ENCODE results near the gene TEX11.
"Not testable (repeated sequence)": the region's sequence is repeated elsewhere in the genome, so short reads cannot be mapped to it uniquely, and the experiment has no call there.

The TEX11 gene

GRCh38 chrX:70908541-70908940 is at the start of gene TEX11:
TEX11 (minus strand) TSS chrX:70908711; CDS start chrX:70907789, 922 bp downstream.
- DNase-seq: no peak

GRCh38 chrX:70954871-70955270 is 46.4 kb upstream of the TEX11 start:
- no peak for DNase-seq

GRCh38 chrX:70924294-70924911 is 15.9 kb upstream of the TEX11 start:
- DNase-seq: no peak

- DNase-seq: no peak
Measured at GRCh38 chrX:70922774-70923473, 14.4 kb upstream of the TEX11 start.

- DNase-seq: no peak
Measured at GRCh38 chrX:70921709-70922352, 13.3 kb upstream of the TEX11 start.

- DNase-seq: no peak
Measured at GRCh38 chrX:70916754-70917153, 8.2 kb upstream of the TEX11 start.

- no peak for DNase-seq
Measured at GRCh38 chrX:70907900-70908299, 611 bp downstream of the TEX11 start.

- no peak for DNase-seq
Measured at GRCh38 chrX:70901465-70901864, 7.0 kb downstream of the TEX11 start.

GRCh38 chrX:70890441-70890840 is 18.1 kb downstream of the TEX11 start:
- not testable (repeated sequence) for DNase-seq

- no peak for DNase-seq
Measured at GRCh38 chrX:70878902-70879301, 29.6 kb downstream of the TEX11 start.

- DNase-seq: no peak
Measured at GRCh38 chrX:70852294-70852693, 56.2 kb downstream of the TEX11 start.

GRCh38 chrX:70844081-70844480 is 64.4 kb downstream of the TEX11 start:
- DNase-seq: not testable (repeated sequence)

GRCh38 chrX:70843620-70844019 is 64.9 kb downstream of the TEX11 start:
- DNase-seq: not testable (repeated sequence)

- DNase-seq: no peak
Measured at GRCh38 chrX:70834589-70834988, 73.9 kb downstream of the TEX11 start.

GRCh38 chrX:70826715-70827114 is 81.8 kb downstream of the TEX11 start:
- DNase-seq: no peak

GRCh38 chrX:70825366-70825765 is 83.1 kb downstream of the TEX11 start:
- no peak for DNase-seq

GRCh38 chrX:70808942-70809940 is 99.3 kb downstream of the TEX11 start:
- DNase-seq: no peak

- DNase-seq: no peak
Measured at GRCh38 chrX:70806081-70806480, 102.4 kb downstream of the TEX11 start.

- not testable (repeated sequence) for DNase-seq
Measured at GRCh38 chrX:70796742-70797141, 111.8 kb downstream of the TEX11 start.

GRCh38 chrX:70774223-70774622 is 134.3 kb downstream of the TEX11 start:
- no peak for DNase-seq

- DNase-seq: peak; percentile 1
Measured at GRCh38 chrX:70769659-70770227, 138.8 kb downstream of the TEX11 start.

- DNase-seq: no peak
Measured at GRCh38 chrX:70762285-70762684, 146.2 kb downstream of the TEX11 start.

GRCh38 chrX:70755850-70756249 is 152.7 kb downstream of the TEX11 start:
- DNase-seq: no peak
